DMS 273 (cell line): Measurements from ENCODE around the gene BCAT1.
"Not testable (repeated sequence)": the region's sequence is repeated elsewhere in the genome, so short reads cannot be mapped to it uniquely, and the experiment has no call there.

Experiments used
- DNase-seq: peaks from one replicate; lab custom pipeline; 2025; ENCODE audit not compliant: unreplicated experiment; lab: John Stamatoyannopoulos, UW

BCAT1 gene

GRCh38 chr12:24901576-24902461 is 47.1 kb downstream of the BCAT1 start:
- DNase-seq: no peak

GRCh38 chr12:24900196-24900595 is 48.7 kb downstream of the BCAT1 start:
- no peak for DNase-seq

GRCh38 chr12:24899503-24900075 is 49.3 kb downstream of the BCAT1 start:
- no peak for DNase-seq

GRCh38 chr12:24898606-24899005 is 50.3 kb downstream of the BCAT1 start:
- no peak for DNase-seq

- DNase-seq: no peak
These were observed 50.7 kb downstream of the BCAT1 start for GRCh38 chr12:24898185-24898584.

- no peak for DNase-seq
These were observed 52.7 kb downstream of the BCAT1 start for GRCh38 chr12:24896171-24896570.

- DNase-seq: no peak
These were observed 53.3 kb downstream of the BCAT1 start for GRCh38 chr12:24895612-24896011.

- DNase-seq: no peak
These were observed 54.0 kb downstream of the BCAT1 start for GRCh38 chr12:24894879-24895278.

- no peak for DNase-seq
These were observed 58.7 kb downstream of the BCAT1 start for GRCh38 chr12:24890048-24890803.

GRCh38 chr12:24889411-24889810 is 59.5 kb downstream of the BCAT1 start:
- no peak for DNase-seq

GRCh38 chr12:24888813-24889212 is 60.1 kb downstream of the BCAT1 start:
- DNase-seq: no peak

- DNase-seq: no peak
These were observed 64.0 kb downstream of the BCAT1 start for GRCh38 chr12:24884911-24885310.

- no peak for DNase-seq
These were observed 67.1 kb downstream of the BCAT1 start for GRCh38 chr12:24881724-24882371.

GRCh38 chr12:24881227-24881626 is 67.7 kb downstream of the BCAT1 start:
- DNase-seq: no peak

GRCh38 chr12:24880732-24881131 is 68.2 kb downstream of the BCAT1 start:
- no peak for DNase-seq

- no peak for DNase-seq
These were observed 69.3 kb downstream of the BCAT1 start for GRCh38 chr12:24879644-24880043.

- no peak for DNase-seq
These were observed 73.9 kb downstream of the BCAT1 start for GRCh38 chr12:24875014-24875413.

- no peak for DNase-seq
These were observed 76.7 kb downstream of the BCAT1 start for GRCh38 chr12:24872211-24872610.

GRCh38 chr12:24866139-24866538 is 82.8 kb downstream of the BCAT1 start:
- not testable (repeated sequence) for DNase-seq

GRCh38 chr12:24864796-24865125 is 84.1 kb downstream of the BCAT1 start:
- DNase-seq: no peak

- DNase-seq: no peak
These were observed 86.9 kb downstream of the BCAT1 start for GRCh38 chr12:24861766-24862540.
